ENCODE data around the gene ABCA1.
"Not testable (repeated sequence)": the region's sequence is repeated elsewhere in the genome, so short reads cannot be mapped to it uniquely, and the experiment has no call there.

The ABCA1 gene

DNA sequence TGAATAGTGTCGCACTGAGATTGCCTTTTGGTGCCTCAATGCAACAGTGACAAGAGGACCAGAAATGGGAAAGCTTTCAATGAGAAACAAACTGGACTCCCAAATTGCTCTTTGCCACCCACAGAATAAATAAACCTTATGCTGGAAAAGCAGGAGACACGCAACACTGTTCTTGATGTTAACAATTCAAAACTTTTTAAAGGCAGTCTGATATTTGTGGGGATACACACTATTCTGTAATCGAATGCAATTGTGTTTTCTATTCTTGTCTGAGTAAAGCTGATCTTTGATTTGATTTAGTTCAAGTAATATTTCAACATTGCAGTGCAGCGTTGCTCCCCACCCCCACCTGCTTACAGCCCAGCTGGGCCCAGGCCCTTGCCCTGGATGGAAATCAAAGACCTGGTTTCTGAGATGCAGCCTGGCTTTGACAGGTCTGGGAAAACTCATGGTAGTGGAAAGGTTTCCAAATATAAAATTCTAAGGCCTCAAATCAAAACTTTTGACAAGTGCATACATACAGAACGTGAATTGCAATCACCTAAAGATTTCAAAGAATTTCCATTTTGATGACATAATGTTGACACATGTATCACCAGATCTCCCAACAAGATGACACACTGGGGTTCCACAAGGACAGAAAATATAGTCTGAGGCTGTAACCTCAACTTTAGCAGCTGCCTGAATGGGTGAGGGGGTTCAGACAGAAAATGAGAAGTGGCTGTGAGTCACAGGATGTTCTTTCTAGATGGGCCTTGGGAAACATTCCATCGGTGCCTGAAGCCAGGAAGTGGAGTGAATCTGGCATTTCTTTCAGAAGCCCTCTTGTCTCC, 55.1 kb downstream of the ABCA1 start:
- peak; percentile 43 for DNase-seq (ENCODE audit: low spot score)

DNA sequence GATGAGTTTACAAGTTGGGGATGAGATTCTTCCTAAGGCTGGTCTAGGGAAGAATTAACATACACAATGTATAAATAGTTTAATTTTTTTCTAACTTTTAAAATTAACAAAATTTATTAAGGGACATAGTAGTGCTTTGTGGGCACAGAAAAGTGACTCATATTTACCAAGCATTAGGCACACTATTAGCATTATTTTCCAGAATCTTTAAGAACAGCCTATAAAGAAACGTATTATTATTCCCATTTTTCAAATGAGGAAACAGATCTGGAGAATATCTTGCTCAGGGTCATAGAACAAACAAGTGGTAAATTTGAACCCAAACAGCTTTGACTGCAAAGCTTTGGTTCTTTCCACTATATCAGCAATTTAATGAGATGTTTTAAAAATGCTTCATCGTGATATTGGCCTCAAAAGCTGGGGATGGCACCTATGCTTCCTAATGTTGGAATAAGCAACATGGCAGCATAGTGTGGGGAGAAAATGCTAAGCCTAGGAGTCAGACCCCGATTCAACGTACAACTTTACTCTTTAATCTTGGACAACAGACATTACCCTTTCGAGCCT, 55.9 kb downstream of the ABCA1 start:
- DNase-seq (ENCODE audit: low spot score): no peak

DNA sequence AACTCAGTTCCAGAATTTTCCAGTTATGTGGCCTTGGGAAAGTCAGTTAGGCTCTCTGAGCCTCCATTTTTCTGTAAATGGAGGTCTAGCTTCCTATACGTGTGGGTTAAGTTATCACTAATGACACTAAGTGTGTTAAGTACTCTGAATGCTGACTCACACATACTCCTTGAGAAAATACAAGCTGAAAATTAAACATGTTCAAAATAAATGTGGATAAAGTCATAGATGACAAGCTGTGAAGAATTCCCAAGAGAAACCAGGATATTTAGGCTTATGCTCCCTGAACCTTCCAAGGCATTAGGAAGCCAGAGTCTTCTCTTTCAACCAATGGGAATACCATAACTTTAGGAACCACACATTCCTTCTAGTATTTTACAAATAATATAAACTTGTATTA, 58.1 kb downstream of the ABCA1 start:
- no peak for DNase-seq (ENCODE audit: low spot score)

DNA sequence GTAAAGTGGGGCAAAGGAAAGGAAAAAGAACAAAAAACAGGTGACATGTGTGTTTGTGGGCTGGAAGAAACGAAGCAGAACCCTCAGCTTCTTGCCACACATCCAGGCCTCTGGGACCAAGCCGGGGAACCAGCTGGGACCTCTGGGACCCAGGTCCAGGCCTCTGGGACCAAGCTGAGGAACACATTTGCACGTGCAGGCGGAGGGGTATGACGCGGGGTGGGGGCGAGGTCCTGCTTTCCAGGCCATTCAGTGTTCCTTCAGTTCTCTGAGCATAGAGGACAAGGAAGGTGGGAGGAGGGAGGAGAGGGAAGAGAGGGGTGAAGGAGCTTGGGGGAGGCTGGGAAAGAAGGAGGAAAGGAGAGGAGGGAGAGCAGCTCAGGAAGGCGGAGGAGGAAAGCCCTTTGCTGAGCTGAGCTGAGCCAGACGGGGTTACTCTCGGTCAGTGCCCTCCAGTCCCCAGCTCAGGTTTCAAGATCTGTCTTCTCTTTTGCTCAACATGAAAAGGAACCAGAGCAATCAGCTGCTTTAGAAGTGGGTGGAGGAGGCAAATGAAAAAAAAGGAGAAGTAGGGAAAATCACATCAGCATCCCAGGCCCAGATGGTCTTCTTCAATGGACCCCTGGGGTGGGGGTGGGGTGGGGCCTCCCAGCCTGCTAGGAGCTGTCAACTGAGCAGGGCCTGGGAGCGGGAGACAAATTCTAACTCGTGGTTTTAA, 59.1 kb downstream of the ABCA1 start:
- DNase-seq (ENCODE audit: low spot score): peak; percentile 67

DNA sequence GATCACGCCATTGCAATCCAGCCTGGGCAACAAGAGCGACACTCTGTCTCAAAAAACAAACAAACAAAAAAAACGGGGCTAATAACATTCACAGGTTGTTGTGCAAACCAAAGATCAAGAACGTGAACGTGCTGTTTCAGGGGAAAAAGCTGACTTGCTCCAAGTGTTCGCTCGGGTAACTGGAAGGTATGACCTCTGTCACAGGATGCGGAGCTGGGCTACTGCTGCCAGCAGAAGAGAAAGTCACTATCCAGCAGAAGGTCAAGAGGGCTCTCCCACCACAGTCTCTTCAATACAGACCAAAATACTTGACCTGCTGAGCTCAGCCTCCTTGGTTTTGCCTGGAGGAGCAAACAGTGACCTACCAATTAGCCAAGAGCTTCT, 59.7 kb downstream of the ABCA1 start:
- DNase-seq (ENCODE audit: low spot score): no peak

DNA sequence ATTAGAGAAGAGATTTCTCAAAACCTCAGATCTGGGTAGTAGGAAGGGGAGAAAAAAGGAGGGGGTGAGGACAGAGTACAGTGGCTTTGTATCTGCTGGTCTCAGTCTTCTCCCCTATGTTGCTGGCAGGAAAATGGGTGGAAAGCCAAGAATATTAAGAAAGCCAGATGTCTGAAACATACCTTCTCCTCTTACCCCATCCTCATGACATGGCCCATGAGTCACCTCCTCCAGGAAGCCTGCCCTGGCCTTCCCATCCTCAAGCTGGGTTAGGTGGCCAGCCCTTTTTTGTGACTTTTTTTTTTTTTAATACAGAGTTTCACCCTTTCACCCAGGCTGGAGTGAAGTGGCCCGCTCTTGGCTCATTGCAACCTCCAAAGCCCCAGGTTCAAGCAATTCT, 61.8 kb downstream of the ABCA1 start:
- no peak for DNase-seq (ENCODE audit: low spot score)

DNA sequence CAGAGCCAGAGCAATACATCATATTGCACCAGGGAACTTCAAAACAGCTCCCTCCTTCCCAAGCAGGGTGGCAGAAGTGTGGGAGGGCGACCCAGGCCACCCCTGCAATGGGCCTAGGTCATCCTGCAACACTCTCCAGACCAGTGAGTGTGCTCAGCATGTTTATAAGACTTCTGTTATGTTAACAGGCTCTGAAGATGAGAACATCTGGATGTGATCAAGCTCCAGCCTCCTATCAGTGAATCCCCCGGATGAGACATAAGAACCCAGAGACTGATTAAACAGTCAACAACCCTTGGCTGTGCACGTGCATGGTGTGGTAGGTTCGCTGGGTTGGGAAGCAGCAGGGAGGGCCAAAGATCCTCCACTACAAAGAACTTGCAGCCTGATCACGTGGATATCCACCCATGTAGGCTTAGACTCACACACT, 63.3 kb downstream of the ABCA1 start:
- no peak for DNase-seq (ENCODE audit: low spot score)

DNA sequence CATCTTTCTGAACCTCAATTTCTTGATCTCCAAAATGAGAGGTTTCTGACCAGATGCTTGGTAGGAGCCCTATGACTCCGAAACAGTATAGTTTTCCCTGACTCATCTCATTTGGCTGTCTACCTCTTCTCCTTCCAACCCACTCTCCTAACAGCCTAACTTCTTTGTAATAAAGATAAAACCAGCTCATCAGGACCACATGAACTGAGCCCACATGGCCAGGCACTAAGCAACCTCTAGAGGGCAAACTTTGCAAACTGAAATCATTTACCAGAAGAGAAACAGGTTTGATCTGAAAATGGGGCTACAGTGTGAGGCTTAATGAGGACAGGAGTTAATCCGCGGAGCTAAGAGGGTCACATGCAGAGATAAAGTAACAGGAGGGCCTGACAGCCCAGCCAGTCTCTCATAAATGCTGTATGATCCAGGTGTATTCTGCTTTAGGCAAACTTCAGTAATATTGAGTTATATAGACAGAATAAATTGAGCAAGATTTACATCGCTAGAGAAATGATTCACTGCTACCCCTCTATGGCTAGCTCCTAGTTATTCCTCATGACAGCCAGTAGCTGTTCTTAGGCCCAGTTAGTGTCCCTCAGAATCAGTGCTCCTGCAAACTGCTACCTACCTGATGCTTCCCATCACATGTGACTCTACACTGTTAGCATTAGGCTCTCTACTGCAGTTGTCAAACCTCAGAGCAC, 64.6 kb downstream of the ABCA1 start:
- peak; percentile 80 for DNase-seq (ENCODE audit: low spot score)

DNA sequence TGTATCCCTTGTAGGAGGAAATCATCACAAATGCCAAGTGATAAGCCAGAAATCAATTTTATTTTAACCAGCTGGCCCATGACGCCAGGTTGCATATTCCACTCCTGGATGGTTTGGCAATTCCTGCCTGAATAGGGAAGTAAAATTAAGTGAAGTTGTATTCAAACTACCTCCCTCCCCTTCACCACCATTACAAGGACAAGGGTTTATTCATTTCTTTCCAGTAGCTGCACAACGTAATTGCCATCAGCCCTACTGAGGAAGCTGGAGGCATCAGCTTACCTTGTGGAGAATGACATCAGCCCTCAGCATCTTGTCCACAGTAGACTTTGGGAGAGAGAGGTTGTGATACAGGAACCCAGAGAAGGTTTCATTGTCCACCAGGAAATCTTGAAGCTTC, 66.6 kb downstream of the ABCA1 start:
- DNase-seq (ENCODE audit: low spot score): no peak

DNA sequence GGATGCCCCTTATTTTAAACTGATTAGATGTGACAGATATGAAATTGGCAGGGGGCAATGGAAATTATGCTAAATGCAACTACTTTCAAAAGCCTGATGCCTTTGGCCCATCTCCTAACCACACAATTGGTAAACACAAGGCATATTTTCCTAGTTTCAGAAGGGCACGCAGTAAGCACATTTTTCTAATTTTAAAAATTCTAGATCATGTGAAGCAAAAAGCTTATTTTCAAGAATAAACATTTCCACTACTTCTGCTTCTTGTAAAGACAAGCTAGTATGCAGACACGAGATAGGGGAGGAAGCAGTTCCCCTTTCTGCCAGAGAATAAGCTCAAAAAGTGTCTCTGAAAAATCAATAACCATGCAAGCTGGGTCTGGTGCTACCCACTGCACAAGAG, 67.7 kb downstream of the ABCA1 start:
- peak; percentile 22 for DNase-seq (ENCODE audit: low spot score)

DNA sequence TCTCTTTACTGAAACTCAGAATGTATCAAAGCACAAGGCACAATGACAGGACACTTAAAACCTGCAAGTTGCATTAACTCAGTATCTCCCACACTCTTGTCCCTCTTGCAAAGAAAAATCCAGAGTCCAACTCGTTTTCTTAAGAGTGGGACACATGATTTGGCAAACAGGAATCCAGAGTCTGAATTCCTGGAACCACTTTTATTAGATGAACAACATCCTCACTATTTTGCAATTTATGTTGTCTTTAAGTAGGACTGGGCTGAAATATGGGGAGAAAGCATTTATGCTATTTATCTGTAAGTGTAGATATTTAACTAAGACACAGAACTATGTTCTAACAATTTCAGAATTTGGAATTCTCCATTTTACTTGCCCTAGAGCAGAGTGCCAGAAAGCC, 69.1 kb downstream of the ABCA1 start:
- DNase-seq (ENCODE audit: low spot score): no peak

DNA sequence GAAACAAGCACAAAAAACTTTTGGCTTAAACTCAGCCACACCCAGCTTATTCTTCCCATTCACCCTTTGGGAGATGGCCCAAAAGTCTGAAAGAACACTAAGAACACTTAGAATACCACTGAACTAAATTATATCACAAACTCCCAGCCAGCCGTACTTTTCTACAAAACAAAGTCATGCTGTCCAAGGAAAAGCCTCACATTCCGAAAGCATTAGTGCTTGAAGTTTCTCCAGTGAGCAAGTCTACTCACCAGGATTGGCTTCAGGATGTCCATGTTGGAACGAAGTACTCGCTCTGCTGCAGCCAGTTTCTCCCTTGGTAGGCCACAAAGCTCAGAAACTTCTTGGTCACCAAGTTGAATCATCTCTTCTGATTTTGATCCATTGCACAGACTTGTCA, 69.7 kb downstream of the ABCA1 start:
- DNase-seq (ENCODE audit: low spot score): no peak

DNA sequence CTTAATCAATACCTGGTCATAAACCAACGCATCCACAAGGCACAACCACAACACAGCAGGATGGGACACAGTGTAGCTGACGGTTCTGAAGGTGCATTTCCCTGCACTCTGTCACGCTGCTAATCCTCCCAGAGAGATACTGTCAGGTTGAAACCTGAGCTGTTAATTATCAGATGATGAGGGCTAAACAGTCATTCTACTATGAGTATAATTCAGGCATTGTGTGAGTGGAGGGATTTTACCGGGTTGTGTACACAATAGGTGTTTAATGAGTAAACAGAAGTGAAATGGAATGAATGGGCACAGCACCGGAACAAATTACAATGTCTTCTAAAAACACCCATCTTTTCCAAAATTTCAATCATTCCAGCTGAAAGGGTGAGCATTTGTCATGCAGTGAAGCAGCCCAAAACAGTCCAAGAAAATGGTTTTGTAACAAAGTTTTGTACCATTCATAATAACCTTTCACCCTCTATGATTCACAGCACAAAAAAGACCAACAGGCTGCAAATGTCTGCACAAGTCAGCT, 71.5 kb downstream of the ABCA1 start:
- no peak for DNase-seq (ENCODE audit: low spot score)

DNA sequence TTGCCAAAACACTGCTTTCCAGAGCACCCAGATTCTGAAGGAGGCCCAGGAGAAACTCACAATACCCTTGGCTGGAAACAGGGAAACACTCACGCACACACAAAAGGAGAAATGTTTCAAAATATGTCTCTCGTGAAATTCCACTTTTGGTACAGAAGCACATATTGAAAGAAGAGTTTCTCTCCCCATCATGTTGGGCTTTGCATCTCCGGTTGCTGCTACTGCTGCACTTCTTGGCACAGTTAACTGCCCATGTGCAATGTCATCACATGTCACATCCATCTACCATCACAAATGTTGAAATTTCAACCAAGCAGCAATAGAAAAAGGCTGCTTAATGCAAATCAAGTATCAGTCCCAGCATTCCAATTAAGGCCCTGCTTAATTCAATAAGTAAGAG, 72.1 kb downstream of the ABCA1 start:
- DNase-seq (ENCODE audit: low spot score): no peak

DNA sequence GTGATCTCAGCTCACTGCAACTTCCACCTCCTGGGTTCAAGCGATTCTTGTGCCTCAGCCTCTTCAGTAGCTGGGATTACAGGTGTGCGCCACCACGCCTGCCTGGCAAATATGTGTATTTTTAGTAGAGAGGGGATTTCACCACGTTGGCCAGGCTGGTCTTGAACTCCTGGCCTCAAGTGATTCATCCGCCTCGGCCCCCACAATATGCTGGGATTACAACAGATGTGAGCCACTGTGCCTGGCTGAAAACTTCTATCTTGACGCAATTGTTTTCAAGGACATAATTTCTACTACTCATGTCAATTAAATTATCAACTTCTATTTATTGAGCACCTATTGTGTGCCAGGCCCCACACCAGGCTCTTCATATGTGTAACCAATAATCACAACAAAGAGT, 72.7 kb downstream of the ABCA1 start:
- DNase-seq (ENCODE audit: low spot score): not testable (repeated sequence)

DNA sequence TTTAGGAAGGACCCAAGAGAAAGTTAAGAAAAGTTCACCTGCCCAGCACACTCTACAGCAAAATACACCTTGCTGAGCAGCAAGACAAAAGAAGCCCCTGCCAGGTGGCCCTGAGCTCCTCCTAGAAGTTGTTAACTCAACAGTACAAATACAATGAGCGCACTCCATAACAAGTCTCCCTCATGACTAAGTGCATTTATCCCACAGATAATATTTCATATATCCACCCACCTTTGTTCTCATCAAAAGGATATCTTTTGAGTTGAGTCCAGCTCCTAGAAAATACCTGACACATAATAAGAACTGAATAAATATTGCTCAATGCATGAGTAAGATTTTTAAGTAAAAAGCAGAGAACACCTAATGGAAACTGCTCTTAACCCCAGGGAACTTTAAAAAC, 73.3 kb downstream of the ABCA1 start:
- DNase-seq (ENCODE audit: low spot score): no peak

DNA sequence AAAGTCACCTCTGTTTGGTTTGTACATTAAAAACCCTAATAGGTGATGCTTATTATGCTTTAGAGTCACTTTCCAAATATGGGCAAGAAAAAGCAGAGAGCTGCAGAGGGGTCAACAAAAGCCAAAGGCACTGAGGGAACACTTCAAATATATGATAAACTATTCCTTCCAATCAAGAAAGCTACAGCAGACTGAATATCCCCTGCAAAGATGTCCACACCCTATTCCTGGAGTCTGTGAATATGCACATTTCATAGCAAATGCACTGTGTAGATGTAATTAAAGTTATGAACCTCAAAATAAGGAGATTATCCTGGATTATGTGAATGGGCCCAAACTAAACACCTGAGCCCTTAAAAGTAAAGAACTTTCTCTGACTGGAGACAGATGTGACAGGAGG, 74.3 kb downstream of the ABCA1 start:
- no peak for DNase-seq (ENCODE audit: low spot score)

DNA sequence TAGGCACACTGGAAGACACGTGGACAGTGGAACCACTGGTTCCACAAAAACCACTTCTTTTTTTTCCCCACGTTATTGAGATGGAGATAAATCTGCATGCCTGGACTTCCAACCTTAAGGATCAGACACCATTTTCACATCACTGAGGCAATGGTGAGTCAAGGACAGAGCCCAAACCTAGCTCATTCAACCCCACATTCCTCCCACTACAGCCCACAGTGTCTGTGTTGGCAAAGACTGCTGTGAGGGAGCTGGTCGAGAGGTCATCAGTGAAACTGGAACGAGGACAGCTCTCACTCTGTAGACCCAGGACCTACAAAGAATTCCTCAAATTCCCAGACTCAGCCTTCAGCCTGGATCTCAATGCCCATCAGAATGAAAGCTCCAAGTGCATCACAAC, 74.8 kb downstream of the ABCA1 start:
- DNase-seq (ENCODE audit: low spot score): no peak

DNA sequence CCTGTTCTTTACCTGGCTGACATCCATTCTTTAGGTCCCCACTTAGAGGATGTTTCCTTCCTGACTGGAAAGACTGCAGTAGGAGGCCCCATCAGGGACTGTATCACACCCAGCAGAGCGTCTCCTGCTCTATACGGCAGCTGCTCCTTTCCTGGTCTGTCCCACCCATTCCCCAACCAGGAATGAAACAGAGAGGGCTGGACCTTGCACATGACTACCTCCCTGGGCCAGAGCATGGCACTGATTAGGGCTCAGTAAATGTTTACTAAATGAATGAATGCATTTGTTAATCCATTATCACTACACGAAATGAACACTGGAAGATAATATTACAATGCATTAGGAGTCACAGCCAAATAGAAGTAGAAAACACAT, 76.4 kb downstream of the ABCA1 start:
- DNase-seq (ENCODE audit: low spot score): no peak

DNA sequence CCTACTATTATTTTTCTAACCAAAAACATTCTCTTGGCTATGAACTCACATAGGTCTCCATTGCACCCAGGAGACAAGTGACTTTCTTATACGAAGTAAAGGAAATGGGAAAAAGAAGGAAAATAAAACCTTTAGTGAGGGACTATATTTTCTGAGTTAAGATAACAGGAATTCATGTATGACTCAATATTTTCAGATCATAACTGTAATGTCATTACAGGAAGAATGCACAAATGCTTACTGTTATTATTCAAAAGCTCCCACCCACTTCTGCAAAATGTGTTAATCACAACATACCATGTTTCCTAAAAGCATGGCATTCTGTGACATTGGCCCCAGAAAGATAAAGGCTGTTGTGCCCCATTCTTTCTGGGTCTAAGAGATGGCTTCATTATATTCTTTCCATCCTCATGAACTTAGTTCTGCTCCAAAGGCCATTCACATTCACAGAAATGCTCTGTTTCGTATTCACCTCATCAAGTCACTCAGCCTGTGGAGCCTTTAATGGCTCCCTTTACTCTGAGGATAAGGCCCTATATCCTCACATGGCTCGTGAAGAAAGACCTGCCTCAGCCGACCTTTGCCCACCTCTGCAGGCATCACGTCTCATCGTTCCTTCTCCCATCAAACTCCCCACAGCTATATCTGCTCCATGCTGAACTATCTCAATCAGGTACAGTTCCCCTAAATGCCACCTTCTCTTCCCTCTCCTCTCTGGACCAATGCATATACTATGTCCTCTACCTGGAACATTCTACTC, 77.0 kb downstream of the ABCA1 start:
- DNase-seq (ENCODE audit: low spot score): no peak

DNA sequence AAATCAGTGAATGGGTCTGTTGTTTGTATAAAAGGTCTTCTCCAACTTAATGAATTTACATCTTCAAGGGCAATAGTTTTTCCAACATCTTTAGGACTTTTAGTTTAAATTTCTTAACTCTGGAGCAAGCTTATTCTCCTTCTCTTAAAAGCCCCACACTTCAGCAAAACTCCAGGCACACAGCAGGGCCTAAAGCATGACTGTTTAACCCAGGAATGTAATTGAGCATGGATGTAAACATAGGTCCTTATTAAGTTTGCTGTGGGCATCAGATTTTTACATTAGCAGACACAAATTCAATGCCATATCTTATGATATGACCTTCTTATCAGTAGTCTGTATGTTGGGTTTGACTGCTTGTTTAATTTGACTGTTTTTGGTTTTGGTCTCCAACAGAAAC, 78.9 kb downstream of the ABCA1 start:
- no peak for DNase-seq (ENCODE audit: low spot score)

DNA sequence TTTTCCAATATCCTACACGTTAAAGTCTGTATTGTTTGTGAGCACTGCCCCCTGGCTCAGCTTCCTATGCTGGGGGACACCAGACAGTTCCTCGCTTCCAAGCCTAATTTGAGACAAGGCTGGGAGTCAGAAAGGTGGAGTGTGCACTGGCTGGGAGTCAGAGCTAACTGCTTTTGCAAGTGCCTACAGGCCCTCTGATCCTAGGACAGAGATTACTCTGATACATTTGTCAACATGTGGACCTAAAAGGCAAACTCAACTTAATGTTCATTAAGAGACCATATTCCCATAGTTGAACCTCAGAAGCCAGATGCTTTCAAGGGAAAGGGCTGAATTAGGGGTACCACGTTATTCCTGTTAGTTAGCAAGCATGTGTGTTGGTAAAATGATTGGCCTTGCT, 83.2 kb downstream of the ABCA1 start:
- DNase-seq (ENCODE audit: low spot score): no peak
